ENCODE data around the gene GALNT13. TPM values are rescaled to one million over a fixed set of nuclear protein-coding genes. Genes with fewer than 3 reads are reported as not detected.
A peak's percentile ranks its signal among the peaks of the same experiment; 100 is the strongest.

The GALNT13 gene
- total and polyA plus RNA-seq, 2 donors from 2014 or later = 0.57 TPM; not detected in 1

GRCh38 chr2:153870308-153870707 lies 1.4 kb upstream of the GALNT13 start:
- DNase-seq (peak in 2 of 5 donors; percentile 16 to 20), FAIRE-seq (no peak)
- H3K27ac ChIP-seq (ENCODE audit: low read depth in 2 of 2, low read length in 2 of 2) = no peak overlapping the region
- no peaks in the 10 kb centered on the region for H3K36me3 ChIP-seq (ENCODE audit: control insufficient read depth in 2 of 3, insufficient read depth in 3 of 3, low read length in 3 of 3)
- no peak overlapping the region for H3K4me3 ChIP-seq (ENCODE audit: low read length in 3 of 3)
- peaks cover 9% of the 10 kb centered on the region for H3K27me3 ChIP-seq (ENCODE audit: control insufficient read depth, insufficient read depth, low read length)
- H3K9ac ChIP-seq (ENCODE audit: low read length in 3 of 3) = no peak overlapping the region
- no peaks in the 10 kb centered on the region for H3K4me1 ChIP-seq (ENCODE audit: control insufficient read depth in 2 of 3, insufficient read depth in 2 of 3, low read depth in 1 of 3, low read length in 3 of 3)
- intact Hi-C loops (cut with DNase I) = no loop called here
- no peaks in the 10 kb centered on the region for H3K9me3 ChIP-seq (ENCODE audit: control insufficient read depth in 2 of 3, insufficient read depth in 1 of 3, low read length in 3 of 3)
- no peak for TF ChIP-seq CTCF (IDR thresholded peaks at IDR 0.05; ENCODE audit: borderline replicate concordance, extremely low read depth, insufficient read depth)

GRCh38 chr2:153872311-153873051 lies 759 bp downstream of the GALNT13 start:
- intact Hi-C loops (cut with DNase I) = no loop called here
- Histone ChIP-seq H3K9ac (ENCODE audit: low read length in 3 of 3) (no peak overlapping the region), H3K4me3 (ENCODE audit: low read length in 3 of 3) (no peak overlapping the region), H3K9me3 (ENCODE audit: control insufficient read depth in 2 of 3, insufficient read depth in 1 of 3, low read length in 3 of 3) (no peaks in the 10 kb centered on the region), H3K36me3 (ENCODE audit: control insufficient read depth in 2 of 3, insufficient read depth in 3 of 3, low read length in 3 of 3) (no peaks in the 10 kb centered on the region), H3K27me3 (ENCODE audit: control insufficient read depth, insufficient read depth, low read length) (peaks cover 9% of the 10 kb centered on the region), H3K27ac (ENCODE audit: low read depth in 2 of 2, low read length in 2 of 2) (no peak overlapping the region), H3K4me1 (ENCODE audit: control insufficient read depth in 2 of 3, insufficient read depth in 2 of 3, low read depth in 1 of 3, low read length in 3 of 3) (no peaks in the 10 kb centered on the region)
- no peak for TF ChIP-seq CTCF (IDR thresholded peaks at IDR 0.05; ENCODE audit: borderline replicate concordance, extremely low read depth, insufficient read depth)
- peak; percentile 10 to 61 (median 19) for DNase-seq
- no peak for FAIRE-seq

- no peak for TF ChIP-seq CTCF (IDR thresholded peaks at IDR 0.05; ENCODE audit: borderline replicate concordance, extremely low read depth, insufficient read depth)
- Histone ChIP-seq H3K4me1 (ENCODE audit: control insufficient read depth in 2 of 3, insufficient read depth in 2 of 3, low read depth in 1 of 3, low read length in 3 of 3) (no peaks in the 10 kb centered on the region), H3K4me3 (ENCODE audit: low read length in 3 of 3) (no peak overlapping the region), H3K36me3 (ENCODE audit: control insufficient read depth in 2 of 3, insufficient read depth in 3 of 3, low read length in 3 of 3) (no peaks in the 10 kb centered on the region), H3K27me3 (ENCODE audit: control insufficient read depth, insufficient read depth, low read length) (peaks cover 9% of the 10 kb centered on the region), H3K9me3 (ENCODE audit: control insufficient read depth in 2 of 3, insufficient read depth in 1 of 3, low read length in 3 of 3) (no peaks in the 10 kb centered on the region), H3K27ac (ENCODE audit: low read depth in 2 of 2, low read length in 2 of 2) (no peak overlapping the region), H3K9ac (ENCODE audit: low read length in 3 of 3) (no peak overlapping the region)
- FAIRE-seq = no peak
- intact Hi-C loops (cut with DNase I) = no loop called here
- peak; percentile 29 to 55 (median 32) for DNase-seq
Observed at GRCh38 chr2:153873052-153874048, 1.6 kb downstream of the GALNT13 start.
